Prostate gland (tissue), 2 donors: ENCODE data around the gene CAP2. TPM values are rescaled to one million over a fixed set of nuclear protein-coding genes. Genes with fewer than 3 reads are reported as not detected.

ENCODE experiments used
- DNase-seq: peaks from one replicate; pipeline ENCODE4 v3.0.0-alpha.2; 2019; ENCODE audit warnings: low spot score
- H3K27ac ChIP-seq, 2 donors: fragments of 200-600 bp; sonication (generic); 2 replicates each; pipeline ENCODE4 v1.5.1; 2017 to 2019
- H3K27me3 ChIP-seq: fragments of 200-600 bp; sonication (generic); replicated peaks from 2 replicates; pipeline ENCODE4 v1.5.1; 2019; ENCODE audit not compliant: insufficient read depth
- H3K36me3 ChIP-seq, 2 donors: fragments of 200-600 bp; sonication (generic); 1 replicate in 1 of 2; 2 replicates in 1 of 2; pipeline versions ENCODE4 v1.5.1 to v1.8.1; 2017 to 2019
- H3K4me1 ChIP-seq: fragments of 200-600 bp; sonication (generic); replicated peaks from 2 replicates; pipeline ENCODE4 v1.5.1; 2019
- H3K4me3 ChIP-seq, 2 donors: fragments of 200-600 bp; sonication (generic); 2 replicates each; pipeline ENCODE4 v1.5.1; 2017 to 2019
- H3K9me3 ChIP-seq: fragments of 200-600 bp; sonication (generic); 2 replicates; pipeline ENCODE4 v1.5.1; 2017
- POLR2A ChIP-seq: fragments of 450-650 bp; IDR thresholded peaks from one replicate; pipeline ENCODE4 v1.6.1; 2016; ENCODE audit warnings: antibody characterized with exemption, mild to moderate bottlenecking
- POLR2AphosphoS5 ChIP-seq: sonication (generic); formaldehyde crosslinking; IDR thresholded peaks from one replicate; pipeline ENCODE4 v1.6.1; 2017; ENCODE audit warnings: antibody characterized with exemption
- WGBS: methylation state at CpG from one replicate; pipeline ENCODE4 v1.1.5; 2018; 5-methylcytosine and 5-hydroxymethylcytosine counted together
- intact Hi-C: fragments of 100-400 bp; cut with DNase I; formaldehyde crosslinking; loops from one replicate; pipeline ENCODE4 v1.14.2; 2022
- total RNA-seq, 2 donors: library from RNA; depleted of rRNA; stranded (reverse); fragments of >200 nt; gene quantifications; one replicate each; pipeline ENCODE4 v1.1.0, GENCODE V29; 2016
- TF ChIP-seq, protein P1 (sequence below), 4 experiments: fragments of 200-600 bp in 2 of 4; fragments of 450-650 bp in 2 of 4; sonication (generic) in 2 of 4; IDR thresholded peaks; 1 replicate in 3 of 4; 2 replicates in 1 of 4; pipeline ENCODE4 v1.5.1; 2016 to 2019; ENCODE audit warnings: antibody characterized with exemption in 4 of 4, mild to moderate bottlenecking in 2 of 4, moderate library complexity in 2 of 4

Gene CAP2
- total RNA-seq, 2 donors from 2014 or later, result 8.7 to 10.0 TPM

DNA sequence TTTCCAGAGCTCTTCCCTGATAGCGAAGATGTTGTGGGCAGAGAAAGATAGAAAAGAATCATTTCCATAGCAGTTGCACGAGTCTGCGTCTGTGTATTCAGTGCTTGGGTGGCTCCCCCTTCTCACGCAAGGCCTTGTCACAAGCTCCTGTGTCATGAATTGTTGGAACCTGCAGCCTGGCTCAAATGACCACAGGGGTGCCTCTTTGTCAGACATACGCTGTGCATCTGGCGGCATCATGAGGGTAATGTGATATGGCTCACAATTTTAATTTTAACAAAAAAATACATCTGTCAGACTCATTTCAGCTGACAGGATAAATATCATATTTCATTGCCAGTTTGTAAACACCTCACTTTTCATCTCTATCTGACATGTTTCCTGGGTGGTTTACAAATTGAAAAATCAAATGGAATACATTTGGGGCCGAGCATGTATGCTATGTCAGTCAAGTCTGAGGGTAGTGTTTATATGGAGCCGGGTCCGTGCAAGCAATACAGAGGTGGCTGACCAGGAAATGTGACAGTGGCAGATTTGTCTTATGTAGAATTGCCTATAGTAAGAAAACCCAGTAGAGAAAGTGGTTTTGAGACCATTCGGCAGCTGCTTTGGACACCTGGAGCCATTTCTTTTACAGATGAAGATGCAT is 90.9 kb downstream of the CAP2 start:
- no peaks in the 10 kb centered on the region for H3K36me3 ChIP-seq
- DNase-seq, result no peak
- no peaks in the 10 kb centered on the region for H3K9me3 ChIP-seq
- 82% methylated on average over 10 of the region's 10 CpGs for WGBS
- H3K27ac ChIP-seq, result no peak overlapping the region
- H3K27me3 ChIP-seq, result no peaks in the 10 kb centered on the region
- TF ChIP-seq POLR2AphosphoS5 (no peak), POLR2A (no peak)
- TF ChIP-seq, protein P1, sequence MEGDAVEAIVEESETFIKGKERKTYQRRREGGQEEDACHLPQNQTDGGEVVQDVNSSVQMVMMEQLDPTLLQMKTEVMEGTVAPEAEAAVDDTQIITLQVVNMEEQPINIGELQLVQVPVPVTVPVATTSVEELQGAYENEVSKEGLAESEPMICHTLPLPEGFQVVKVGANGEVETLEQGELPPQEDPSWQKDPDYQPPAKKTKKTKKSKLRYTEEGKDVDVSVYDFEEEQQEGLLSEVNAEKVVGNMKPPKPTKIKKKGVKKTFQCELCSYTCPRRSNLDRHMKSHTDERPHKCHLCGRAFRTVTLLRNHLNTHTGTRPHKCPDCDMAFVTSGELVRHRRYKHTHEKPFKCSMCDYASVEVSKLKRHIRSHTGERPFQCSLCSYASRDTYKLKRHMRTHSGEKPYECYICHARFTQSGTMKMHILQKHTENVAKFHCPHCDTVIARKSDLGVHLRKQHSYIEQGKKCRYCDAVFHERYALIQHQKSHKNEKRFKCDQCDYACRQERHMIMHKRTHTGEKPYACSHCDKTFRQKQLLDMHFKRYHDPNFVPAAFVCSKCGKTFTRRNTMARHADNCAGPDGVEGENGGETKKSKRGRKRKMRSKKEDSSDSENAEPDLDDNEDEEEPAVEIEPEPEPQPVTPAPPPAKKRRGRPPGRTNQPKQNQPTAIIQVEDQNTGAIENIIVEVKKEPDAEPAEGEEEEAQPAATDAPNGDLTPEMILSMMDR (IDR thresholded peaks at IDR 0.05), result no peak
- intact Hi-C loops, result no loop called here
- H3K4me3 ChIP-seq, result no peak overlapping the region
- H3K4me1 ChIP-seq, result no peaks in the 10 kb centered on the region

- Histone ChIP-seq H3K27me3 (no peaks in the 10 kb centered on the region), H3K4me3 (no peak overlapping the region), H3K36me3 (no peaks in the 10 kb centered on the region), H3K4me1 (no peaks in the 10 kb centered on the region), H3K9me3 (no peaks in the 10 kb centered on the region), H3K27ac (no peak overlapping the region)
- no peak for DNase-seq
- WGBS, result 22% methylated on average over 4 of the region's 4 CpGs
- TF ChIP-seq POLR2A, result no peak
- no peak for TF ChIP-seq POLR2AphosphoS5
- TF ChIP-seq, protein P1 (IDR thresholded peaks at IDR 0.05), result no peak
- intact Hi-C loops, result no loop called here
These were observed 91.8 kb downstream of the CAP2 start for GRCh38 chr6:17485181-17485580.

- intact Hi-C loops, result no loop called here
- no peak for DNase-seq
- no peaks in the 10 kb centered on the region for H3K27me3 ChIP-seq
- H3K36me3 ChIP-seq, result no peaks in the 10 kb centered on the region
- no peaks in the 10 kb centered on the region for H3K4me1 ChIP-seq
- H3K4me3 ChIP-seq, result no peak overlapping the region
- TF ChIP-seq, protein P1 (IDR thresholded peaks at IDR 0.05), result no peak
- no peak for TF ChIP-seq POLR2AphosphoS5
- TF ChIP-seq POLR2A, result no peak
- 100% methylated on average over 2 of the region's 2 CpGs for WGBS
- H3K9me3 ChIP-seq, result no peaks in the 10 kb centered on the region
- H3K27ac ChIP-seq, result no peak overlapping the region
These were observed 92.6 kb downstream of the CAP2 start for GRCh38 chr6:17485946-17486345.

DNA sequence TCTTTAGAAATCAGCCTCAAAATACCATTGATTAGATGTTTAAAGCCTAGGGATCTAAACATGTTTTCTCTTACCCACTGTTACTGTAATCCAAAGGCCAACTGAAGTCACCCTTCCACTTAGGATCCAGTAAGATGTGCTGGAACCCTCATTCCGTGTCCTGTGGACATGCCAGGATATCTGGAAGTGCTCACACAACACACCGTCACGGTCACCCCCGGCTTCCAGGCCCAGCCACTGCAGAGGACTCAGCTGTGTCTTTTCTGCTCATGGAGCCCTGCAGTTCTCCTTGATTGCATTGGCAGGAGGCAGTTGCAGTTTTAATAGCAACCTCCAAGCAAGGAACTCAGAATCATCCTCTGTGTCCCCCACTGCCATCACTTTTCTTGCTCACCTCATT is 93.3 kb downstream of the CAP2 start:
- H3K4me3 ChIP-seq, result no peak overlapping the region
- no peak for DNase-seq
- WGBS, result 97% methylated on average over 4 of the region's 4 CpGs
- intact Hi-C loops, result no loop called here
- TF ChIP-seq, protein P1 (IDR thresholded peaks at IDR 0.05), result no peak
- no peak for TF ChIP-seq POLR2A
- no peak for TF ChIP-seq POLR2AphosphoS5
- H3K4me1 ChIP-seq, result no peaks in the 10 kb centered on the region
- H3K27me3 ChIP-seq, result no peaks in the 10 kb centered on the region
- no peaks in the 10 kb centered on the region for H3K36me3 ChIP-seq
- no peaks in the 10 kb centered on the region for H3K9me3 ChIP-seq
- H3K27ac ChIP-seq, result no peak overlapping the region

DNA sequence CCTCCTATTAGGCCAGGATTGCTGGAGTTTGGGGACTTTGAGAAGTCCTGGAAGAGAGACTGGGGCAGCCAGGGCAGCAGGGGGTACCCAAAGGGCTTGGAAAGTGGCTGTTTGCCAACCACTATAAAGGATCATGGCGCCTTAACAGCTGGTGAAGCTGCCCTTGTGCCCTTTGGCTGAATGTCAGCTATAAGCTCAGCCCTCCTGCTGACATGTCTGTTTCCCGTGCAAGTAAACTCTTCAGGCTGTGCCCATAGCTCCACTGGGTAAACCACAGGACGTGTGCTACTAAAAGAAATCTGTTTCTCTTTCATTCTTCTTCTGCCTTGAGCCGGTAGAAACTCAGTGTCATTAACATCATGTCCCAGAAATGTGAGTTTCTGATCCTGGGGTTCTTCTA is 97.3 kb downstream of the CAP2 start:
- no peaks in the 10 kb centered on the region for H3K4me1 ChIP-seq
- TF ChIP-seq POLR2A, result no peak
- no peaks in the 10 kb centered on the region for H3K9me3 ChIP-seq
- no peak for DNase-seq
- H3K36me3 ChIP-seq, result no peaks in the 10 kb centered on the region
- intact Hi-C loops, result no loop called here
- H3K4me3 ChIP-seq, result no peak overlapping the region
- H3K27me3 ChIP-seq, result no peaks in the 10 kb centered on the region
- WGBS, result 78% methylated on average over 4 of the region's 4 CpGs
- peak overlapping the region; percentile 41 to 62 for H3K27ac ChIP-seq
